GM12878 (cell line): ENCODE measurements around the gene MEIS2. TPM values are rescaled to one million over a fixed set of nuclear protein-coding genes. Genes with fewer than 3 reads are reported as not detected.

Experiments used
- ATAC-seq: fragments of 200-7000 bp; cut with Tn5 transposase; 3 replicates; pipeline ENCODE4 v1.9.1; 2020; ENCODE audit warnings: mild to moderate bottlenecking, moderate library complexity
- BruUV-seq: library from RNA; stranded (reverse); fragments of 400-500 nt; replicated peaks from 2 replicates; lab custom pipeline; 2021; lab: Mats Ljungman, UMichigan
- CTCF ChIA-PET: fragments of 300-600 bp; sonication (Branson Sonifier 250); formaldehyde crosslinking; extraction: SDS; loops from one replicate; lab custom pipeline; 2021; ENCODE audit warnings: inconsistent platforms; lab: Yijun Ruan, JAX
- POLR2A ChIA-PET: fragments of 350-600 bp; formaldehyde crosslinking; extraction: SDS; loops from one replicate; lab custom pipeline; 2021; ENCODE audit warnings: inconsistent platforms; lab: Charles Lee
- RAD21 ChIA-PET: fragments of 300-600 bp; sonication (Branson Sonifier 250); formaldehyde crosslinking; loops from one replicate; lab custom pipeline; 2023; ENCODE audit warnings: antibody characterized with exemption; ENCODE audit not compliant: unreplicated experiment; lab: Charles Lee
- SMC1A ChIA-PET: fragments of 300-600 bp; sonication (Branson Sonifier 250); formaldehyde crosslinking; loops from one replicate; lab custom pipeline; 2023; ENCODE audit not compliant: unreplicated experiment, uncharacterized antibody; lab: Charles Lee
- DNase-seq: peaks from one replicate; pipeline ENCODE4 v3.0.0-alpha.2; 2011; ENCODE audit warnings: low read depth, low spot score
- FAIRE-seq: peaks from 3 replicates; lab custom pipeline; 2011; peaks lifted over from hg19 to GRCh38; lab: Jason Lieb, UNC
- H2AFZ ChIP-seq: 2 replicates; pipeline ENCODE4 v1.6.0; 2011; ENCODE audit warnings: low read depth, low read length, control low read depth; ENCODE audit not compliant: control insufficient read depth
- H3K27ac ChIP-seq: 2 replicates; pipeline ENCODE4 v1.5.1; 2011; ENCODE audit warnings: control low read depth; ENCODE audit not compliant: control insufficient read depth, insufficient read depth
- H3K27me3 ChIP-seq, 2 experiments: replicated peaks in 1 of 2; 2 replicates each; pipeline versions ENCODE4 v1.6.0 to v1.6.1; 2011; ENCODE audit warnings: low read length in 1 of 2; ENCODE audit not compliant: control insufficient read depth in 2 of 2, insufficient read depth in 2 of 2
- H3K36me3 ChIP-seq, 2 experiments: 2 replicates each; pipeline ENCODE4 v1.5.1; 2011; ENCODE audit warnings: low read length in 1 of 2; ENCODE audit not compliant: control insufficient read depth in 2 of 2, insufficient read depth in 2 of 2
- H3K4me1 ChIP-seq: 2 replicates; pipeline ENCODE4 v1.6.1; 2011; ENCODE audit warnings: mild to moderate bottlenecking, low read length, moderate library complexity, mixed read lengths; ENCODE audit not compliant: control insufficient read depth, insufficient read depth
- H3K4me2 ChIP-seq: 2 replicates; pipeline ENCODE4 v1.6.0; 2011; ENCODE audit warnings: control low read depth; ENCODE audit not compliant: control insufficient read depth, insufficient read depth
- H3K4me3 ChIP-seq: fragments of 200-600 bp; sonication (generic); 2 replicates; pipeline ENCODE4 v1.5.1; 2016
- H3K79me2 ChIP-seq: 2 replicates; pipeline ENCODE4 v1.6.0; 2011; ENCODE audit warnings: low read length; ENCODE audit not compliant: control insufficient read depth, insufficient read depth
- H3K9ac ChIP-seq: 2 replicates; pipeline ENCODE4 v1.8.0; 2011; ENCODE audit warnings: low read length, control low read depth, mixed read lengths; ENCODE audit not compliant: control insufficient read depth, insufficient read depth
- H3K9me3 ChIP-seq: replicated peaks from 3 replicates; pipeline ENCODE4 v1.5.1; 2011; ENCODE audit warnings: mild to moderate bottlenecking, low read length; ENCODE audit not compliant: control insufficient read depth, insufficient read depth
- H4K20me1 ChIP-seq: 2 replicates; pipeline ENCODE4 v1.6.0; 2011; ENCODE audit not compliant: control insufficient read depth, insufficient read depth
- CHD2 ChIP-seq: IDR thresholded peaks from 2 replicates; pipeline ENCODE4 v1.6.1; 2011; ENCODE audit warnings: low read depth, low read length, improper control_type of control experiment, borderline replicate concordance
- CREM ChIP-seq: IDR thresholded peaks from 2 replicates; pipeline ENCODE4 v1.6.1; 2014; ENCODE audit warnings: antibody characterized with exemption, low read depth
- CTCF ChIP-seq, 3 experiments: IDR thresholded peaks in 2 of 3; conservative IDR thresholded peaks in 1 of 3; 2 replicates each; pipeline ENCODE4 v1.5.1; 2011; ENCODE audit warnings: low read depth in 3 of 3, low read length in 3 of 3, mild to moderate bottlenecking in 3 of 3, control low read depth in 2 of 3, moderate library complexity in 2 of 3, inconsistent platforms in 1 of 3, mixed read lengths in 1 of 3; ENCODE audit not compliant: control insufficient read depth in 2 of 3, insufficient read depth in 1 of 3; ENCODE audit errors: extremely low read depth in 1 of 3
- E4F1 ChIP-seq: fragments of 450-650 bp; IDR thresholded peaks from 2 replicates; pipeline ENCODE4 v1.6.1; 2018; ENCODE audit warnings: borderline replicate concordance, mild to moderate bottlenecking; ENCODE audit not compliant: partially characterized antibody
- EP300 ChIP-seq, 2 experiments: fragments of 150-350 bp in 1 of 2; IDR thresholded peaks; 2 replicates each; pipeline ENCODE4 v1.6.1; 2011 to 2012; ENCODE audit warnings: low read depth in 2 of 2, low read length in 2 of 2, borderline replicate concordance in 1 of 2, improper control_type of control experiment in 1 of 2, inconsistent platforms in 1 of 2; ENCODE audit not compliant: control insufficient read depth in 1 of 2
- ESRRA ChIP-seq: IDR thresholded peaks from 2 replicates; pipeline ENCODE4 v1.6.1; 2012; ENCODE audit warnings: mild to moderate bottlenecking, low read length, improper control_type of control experiment
- IKZF2 ChIP-seq, 2 experiments: fragments of 450-650 bp; IDR thresholded peaks; 2 replicates each; pipeline ENCODE4 v1.6.1; 2017; ENCODE audit warnings: mild to moderate bottlenecking in 2 of 2, moderate library complexity in 2 of 2
- KLF5 ChIP-seq: fragments of 450-650 bp; IDR thresholded peaks from 2 replicates; pipeline ENCODE4 v1.6.1; 2014; ENCODE audit warnings: mild to moderate bottlenecking; ENCODE audit not compliant: partially characterized antibody
- MYC ChIP-seq: IDR thresholded peaks from 2 replicates; pipeline ENCODE4 v1.6.1; 2011; ENCODE audit warnings: mild to moderate bottlenecking, low read length, moderate library complexity, inconsistent platforms; ENCODE audit not compliant: insufficient read depth, insufficient replicate concordance, insufficient read length, severe bottlenecking
- NFYB ChIP-seq: IDR thresholded peaks from 2 replicates; pipeline ENCODE4 v1.6.1; 2011; ENCODE audit warnings: low read depth, mild to moderate bottlenecking, low read length, improper control_type of control experiment, moderate library complexity; ENCODE audit not compliant: insufficient read depth
- POU2F2 ChIP-seq: IDR thresholded peaks from 3 replicates; pipeline ENCODE4 v1.6.1; 2011; ENCODE audit warnings: low read depth, mild to moderate bottlenecking, low read length, borderline replicate concordance
- RAD51 ChIP-seq: fragments of 450-650 bp; IDR thresholded peaks from 2 replicates; pipeline ENCODE4 v1.6.1; 2016; ENCODE audit warnings: moderate library complexity, mild to moderate bottlenecking, inconsistent platforms
- RBBP5 ChIP-seq: fragments of 200-600 bp; sonication (generic); conservative IDR thresholded peaks from 2 replicates; pipeline ENCODE4 v1.6.1; 2016
- SREBF1 ChIP-seq: IDR thresholded peaks from 2 replicates; pipeline ENCODE4 v1.6.1; 2012; ENCODE audit warnings: mild to moderate bottlenecking, low read length
- STAT1 ChIP-seq: fragments of 450-650 bp; conservative IDR thresholded peaks from 2 replicates; pipeline ENCODE4 v1.6.1; 2014; ENCODE audit warnings: antibody characterized with exemption, mild to moderate bottlenecking
- SUZ12 ChIP-seq: fragments of 200-600 bp; sonication (generic); IDR thresholded peaks from one replicate; pipeline ENCODE4 v1.6.1; 2018; ENCODE audit warnings: antibody characterized with exemption, mild to moderate bottlenecking; ENCODE audit not compliant: unreplicated experiment
- WGBS: methylation state at CpG from one replicate; pipeline ENCODE4 v1.1.6; 2016; ENCODE audit warnings: low lambda C conversion rate; ENCODE audit not compliant: insufficient replicate concordance, insufficient coverage; ENCODE audit errors: missing lambda C conversion rate; 5-methylcytosine and 5-hydroxymethylcytosine counted together
- in situ Hi-C: fragments of 300-500 bp; cut with MboI; formaldehyde crosslinking; loops from 9 replicates; pipeline ENCODE4 v1.14.3; 2018; ENCODE audit warnings: mixed read lengths
- intact Hi-C: fragments of 100-400 bp; cut with micrococcal nuclease; formaldehyde crosslinking; loops from one replicate; pipeline ENCODE4 v1.14.2; 2022; ENCODE audit not compliant: unreplicated experiment
- polyA plus RNA-seq, 11 experiments: library from polyadenylated mRNA; depleted of rRNA in 4 of 11; unstranded in 6 of 11; stranded (reverse) in 5 of 11; fragments of >200 nt; fragmentation: Nextera tagmentation in 4 of 11; fragmentation: Illumina TruSeq in 1 of 11; extraction: Ambion mirVana in 4 of 11; extraction: Trizol in 1 of 11; gene quantifications; 1 replicate in 1 of 11; 2 replicates in 10 of 11; pipeline versions ENCODE4 v1.2.1 to v1.2.3, GENCODE V29; 2011 to 2016; ENCODE audit warnings: inconsistent platforms in 2 of 11, missing spikeins in 2 of 11, low read depth in 1 of 11
- total RNA-seq, 4 experiments: library from RNA; depleted of rRNA in 3 of 4; stranded (reverse); fragments of >200 nt in 3 of 4; fragmentation: Illumina TruSeq in 1 of 4; extraction: Trizol in 1 of 4; gene quantifications; 2 replicates each; pipeline versions ENCODE4 v1.2.1 to v1.2.3, GENCODE V29; 2013 to 2021
- TF ChIP-seq, protein P1 (sequence below): IDR thresholded peaks from 2 replicates; pipeline ENCODE4 v1.6.1; 2011; ENCODE audit warnings: mild to moderate bottlenecking, low read depth, low read length, moderate library complexity; ENCODE audit not compliant: insufficient replicate concordance
- TF ChIP-seq, protein P2 (sequence below): IDR thresholded peaks from 2 replicates; pipeline ENCODE4 v1.6.1; 2012; ENCODE audit warnings: low read depth, low read length, improper control_type of control experiment

The MEIS2 gene
- total and polyA plus RNA-seq, 10 of the 15 experiments (the other 5 are each of a cell fraction or from before 2014, with no cell fraction given), result 9.2 to 54.0 (median 20.4) TPM

DNA sequence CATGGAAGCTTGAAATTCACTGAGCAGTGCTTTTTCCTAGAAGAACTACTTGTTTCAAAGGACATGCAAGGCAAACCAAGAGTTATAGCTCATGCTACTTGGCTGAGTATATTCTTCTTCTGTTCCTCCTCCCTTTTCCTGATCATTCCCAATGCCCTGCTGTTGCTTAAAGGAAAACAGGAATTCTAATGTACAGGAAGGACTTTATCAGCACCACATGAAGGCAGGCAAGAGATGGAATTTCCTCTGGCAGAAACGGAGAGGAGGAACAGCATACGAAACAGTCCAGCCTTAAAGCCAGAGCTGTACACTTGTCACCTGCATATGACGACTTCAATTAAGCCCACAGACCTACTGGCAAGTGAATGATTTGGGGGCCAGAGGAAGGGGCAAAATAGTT lies 15.7 kb downstream of the MEIS2 start (continued):
- no peak for TF ChIP-seq POU2F2
- no peak for TF ChIP-seq SUZ12
- TF ChIP-seq ESRRA, result no peak
- TF ChIP-seq RAD51, result no peak
- TF ChIP-seq E4F1, result no peak

DNA sequence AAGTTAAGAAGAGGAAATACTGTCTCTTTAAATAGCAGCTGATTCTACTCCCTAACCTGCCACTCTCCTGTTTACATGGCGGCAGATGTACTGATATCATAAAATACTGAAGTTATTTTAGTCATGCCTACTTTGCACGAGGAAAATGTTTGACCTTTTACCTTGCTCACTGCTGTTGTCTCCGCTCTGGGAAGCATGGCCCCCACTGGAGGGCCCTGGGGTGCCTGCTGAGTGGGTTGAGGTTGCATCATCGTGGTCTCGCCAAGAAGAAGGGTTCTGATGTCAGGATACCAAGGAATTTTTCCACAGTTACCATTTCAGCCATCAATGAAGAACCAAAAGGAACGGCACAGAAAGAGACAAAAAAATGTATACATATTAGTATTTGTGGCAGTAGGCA lies 16.7 kb downstream of the MEIS2 start:
- FAIRE-seq, result no peak
- no TSS peak for BruUV-seq
- no peak overlapping the region for H2AFZ ChIP-seq
- peaks cover 2 to 3% of the 10 kb centered on the region in 2 experiments; a peak in 3 of 4 replicates for H3K36me3 ChIP-seq
- ChIA-PET POLR2A (interaction anchor here (1.4 kb wide), 2 partner anchors 12 to 63 kb away, joined by 5 read pairs; no protein-coding TSS in a partner anchor), RAD21 (no interaction called here), CTCF (no interaction called here), SMC1A (interaction anchor here (0.8 to 5.0 kb wide), 3 partner anchors 11 to 94 kb away, joined by 3 to 31 read pairs (median 3); no protein-coding TSS in a partner anchor)
- intact Hi-C loops (no loop called here), in situ Hi-C loops (no loop called here)
- ATAC-seq, result no peak
- H3K79me2 ChIP-seq, result no peaks in the 10 kb centered on the region
- H4K20me1 ChIP-seq, result no peaks in the 10 kb centered on the region
- H3K9ac ChIP-seq, result no peak overlapping the region
- WGBS, result 23% methylated on average over 6 of the region's 6 CpGs
- no peaks in the 10 kb centered on the region for H3K4me1 ChIP-seq
- H3K27ac ChIP-seq, result no peak overlapping the region
- no peaks in the 10 kb centered on the region for H3K27me3 ChIP-seq
- no peak overlapping the region for H3K4me3 ChIP-seq
- no peaks in the 10 kb centered on the region for H3K9me3 ChIP-seq
- no peak overlapping the region for H3K4me2 ChIP-seq
- no peak for DNase-seq
- TF ChIP-seq NFYB, result no peak
- TF ChIP-seq IKZF2 (IDR thresholded peaks at IDR 0.05), result no peak
- TF ChIP-seq RBBP5, result no peak
- TF ChIP-seq STAT1, result no peak
- no peak for TF ChIP-seq SREBF1
- no peak for TF ChIP-seq RAD51
- TF ChIP-seq CTCF (IDR thresholded peaks at IDR 0.05 in 2 of 3, conservative IDR thresholded peaks at IDR 0.05 in 1 of 3; ENCODE audit: control insufficient read depth in 2 of 3, extremely low read depth in 1 of 3, insufficient read depth in 1 of 3, low read depth in 3 of 3, low read length in 3 of 3), result no peak
- TF ChIP-seq, protein P1, sequence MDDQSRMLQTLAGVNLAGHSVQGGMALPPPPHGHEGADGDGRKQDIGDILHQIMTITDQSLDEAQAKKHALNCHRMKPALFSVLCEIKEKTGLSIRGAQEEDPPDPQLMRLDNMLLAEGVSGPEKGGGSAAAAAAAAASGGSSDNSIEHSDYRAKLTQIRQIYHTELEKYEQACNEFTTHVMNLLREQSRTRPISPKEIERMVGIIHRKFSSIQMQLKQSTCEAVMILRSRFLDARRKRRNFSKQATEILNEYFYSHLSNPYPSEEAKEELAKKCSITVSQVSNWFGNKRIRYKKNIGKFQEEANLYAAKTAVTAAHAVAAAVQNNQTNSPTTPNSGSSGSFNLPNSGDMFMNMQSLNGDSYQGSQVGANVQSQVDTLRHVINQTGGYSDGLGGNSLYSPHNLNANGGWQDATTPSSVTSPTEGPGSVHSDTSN, result no peak
- TF ChIP-seq MYC, result no peak
- no peak for TF ChIP-seq CHD2
- TF ChIP-seq KLF5, result no peak
- no peak for TF ChIP-seq EP300 (IDR thresholded peaks at IDR 0.05; ENCODE audit: borderline replicate concordance in 1 of 2, control insufficient read depth in 1 of 2, low read depth in 2 of 2, low read length in 2 of 2)
- TF ChIP-seq, protein P2, sequence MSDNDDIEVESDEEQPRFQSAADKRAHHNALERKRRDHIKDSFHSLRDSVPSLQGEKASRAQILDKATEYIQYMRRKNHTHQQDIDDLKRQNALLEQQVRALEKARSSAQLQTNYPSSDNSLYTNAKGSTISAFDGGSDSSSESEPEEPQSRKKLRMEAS, result no peak
- no peak for TF ChIP-seq CREM
